ENCODE results near the gene IVNS1ABP.
"Not testable (repeated sequence)": the region's sequence is repeated elsewhere in the genome, so short reads cannot be mapped to it uniquely, and the experiment has no call there.

The IVNS1ABP gene

DNA sequence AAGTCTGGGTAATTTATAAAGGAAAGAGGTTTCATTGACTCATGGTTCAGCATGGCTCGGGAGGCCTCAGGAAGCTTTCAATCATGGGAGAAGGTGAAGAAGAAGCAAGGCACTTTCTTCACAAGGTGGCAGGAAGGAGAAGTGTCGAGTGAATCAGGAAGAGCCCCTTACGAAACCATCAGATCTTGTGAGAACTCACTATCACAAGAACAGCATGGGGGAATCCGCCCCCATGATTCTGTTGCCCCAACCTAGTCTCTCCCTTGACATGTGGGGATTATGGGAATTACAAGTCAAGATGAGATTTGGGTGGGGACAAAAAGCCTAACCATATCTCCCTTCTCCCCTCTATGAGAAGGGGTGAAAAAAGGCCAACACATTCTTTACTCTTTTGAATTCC, 11.2 kb upstream of the IVNS1ABP start:
- DNase-seq, result no peak

DNA sequence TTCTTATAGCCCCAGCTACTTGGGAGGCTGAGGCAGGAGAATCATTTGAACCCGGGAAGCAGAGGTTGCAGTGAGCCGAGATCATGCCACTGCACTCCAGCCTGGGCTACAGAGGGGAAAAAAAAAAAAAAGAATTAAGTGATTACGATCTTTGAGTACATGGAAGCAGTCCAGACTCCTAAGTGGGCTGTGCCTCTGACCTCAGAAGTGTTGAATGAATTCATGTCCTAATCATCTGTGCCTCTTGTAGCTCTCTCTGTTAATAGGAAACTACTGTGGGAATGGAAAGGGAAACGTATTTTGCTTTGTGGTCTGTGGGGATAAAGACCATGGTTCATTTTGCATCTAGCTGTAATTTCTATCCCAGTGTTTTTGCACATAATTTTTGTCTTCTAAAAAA, 8.4 kb upstream of the IVNS1ABP start:
- DNase-seq, result no peak

DNA sequence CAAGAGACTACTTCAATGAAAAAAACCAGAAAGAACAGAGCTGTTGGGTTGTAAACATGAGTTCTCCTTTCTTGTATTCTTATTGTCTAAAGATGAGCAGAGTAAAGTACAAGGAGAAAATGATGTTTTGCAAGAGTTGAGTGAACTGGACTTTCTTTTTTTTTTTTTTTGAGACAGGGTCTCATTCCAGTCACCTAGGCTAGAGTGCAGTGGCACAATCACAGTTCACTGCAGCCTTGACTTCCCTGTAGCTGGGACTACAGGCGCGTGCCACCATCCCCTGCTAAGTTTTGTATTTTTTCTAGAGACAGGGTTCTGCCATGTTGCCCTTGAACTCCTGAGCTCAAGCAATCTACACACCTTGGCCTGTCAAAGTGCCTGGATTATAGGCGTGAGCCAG, 7.1 kb upstream of the IVNS1ABP start:
- no peak for DNase-seq

DNA sequence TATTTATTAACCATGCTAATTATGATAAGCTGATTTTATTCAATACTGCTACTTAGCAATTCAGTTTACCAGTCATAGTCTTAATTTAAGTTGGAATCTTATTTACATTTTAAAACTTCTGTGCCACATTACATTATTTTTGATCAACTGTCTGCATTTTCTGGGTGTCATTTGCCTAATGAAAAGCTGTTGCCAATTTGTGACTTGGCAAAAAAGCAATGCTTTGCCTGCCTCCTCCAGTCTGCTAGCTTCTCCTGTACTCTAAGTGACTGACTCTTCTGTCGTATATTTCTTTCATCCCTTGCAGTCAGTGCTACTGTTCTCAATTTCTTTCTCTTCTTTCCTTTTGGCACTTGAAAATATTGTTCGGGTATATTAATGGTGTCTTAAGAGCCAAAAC, 5.6 kb upstream of the IVNS1ABP start:
- no peak for DNase-seq

DNA sequence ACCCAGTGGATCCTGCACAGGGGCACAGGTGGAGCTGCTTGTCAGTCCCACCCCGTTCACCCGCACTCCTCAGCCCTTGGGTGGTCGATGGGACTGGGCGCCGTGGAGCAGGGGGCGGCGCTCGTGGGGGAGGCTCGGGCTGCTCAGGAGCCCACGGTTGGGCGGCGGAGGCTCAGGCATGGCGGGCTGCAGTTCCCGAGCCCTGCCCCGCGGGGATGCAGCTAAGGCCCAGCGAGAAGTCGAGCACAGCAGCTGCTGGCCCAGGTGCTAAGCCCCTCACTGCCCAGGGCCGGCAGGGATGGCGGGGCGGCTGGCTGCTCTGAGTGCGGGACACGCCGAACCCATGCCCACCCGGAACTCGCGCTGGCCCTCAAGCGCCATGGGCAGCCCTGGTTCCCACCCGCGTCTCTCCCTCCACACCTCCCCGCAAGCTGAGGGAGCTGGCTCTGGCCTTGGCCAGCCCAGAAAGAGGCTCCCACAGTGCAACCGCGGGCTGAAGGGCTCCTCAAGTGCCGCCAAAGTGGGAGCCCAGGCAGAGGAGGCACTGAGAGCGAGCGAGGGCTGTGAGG, 4.7 kb upstream of the IVNS1ABP start:
- DNase-seq, result not testable (repeated sequence)

DNA sequence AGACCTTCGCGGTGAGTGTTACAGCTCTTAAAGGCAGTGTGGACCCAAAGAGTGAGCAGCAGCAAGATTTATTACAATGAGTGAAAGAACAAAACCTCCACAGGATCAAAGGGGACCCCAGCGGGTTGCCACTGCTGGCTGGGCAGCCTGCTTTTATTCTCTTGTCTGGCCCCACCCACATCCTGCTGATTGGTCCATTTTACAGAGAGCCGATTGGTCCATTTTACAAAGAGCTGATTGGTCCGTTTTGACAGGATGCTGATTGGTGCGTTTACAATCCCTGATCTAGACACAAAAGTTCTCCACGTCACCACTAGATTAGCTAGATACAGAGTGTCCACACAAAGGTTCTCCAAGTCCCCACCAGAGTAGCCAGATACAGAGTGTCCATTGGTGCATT, 4.1 kb upstream of the IVNS1ABP start:
- not testable (repeated sequence) for DNase-seq

DNA sequence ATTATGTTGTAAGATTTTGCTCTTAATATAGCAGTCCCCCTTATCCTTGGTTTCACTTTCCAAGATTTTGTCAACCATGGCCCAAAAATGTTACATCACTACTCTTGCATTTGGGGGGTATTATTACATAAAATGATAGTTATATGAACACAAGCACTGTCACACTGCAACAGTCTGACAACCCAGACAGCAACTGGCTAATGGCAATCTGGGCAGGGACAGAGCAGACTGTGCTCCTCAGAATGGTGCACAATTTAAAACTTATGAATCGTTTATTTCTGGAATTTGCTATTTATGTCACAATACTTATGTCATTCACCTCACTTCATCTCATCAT, 2.1 kb upstream of the IVNS1ABP start:
- no peak for DNase-seq

DNA sequence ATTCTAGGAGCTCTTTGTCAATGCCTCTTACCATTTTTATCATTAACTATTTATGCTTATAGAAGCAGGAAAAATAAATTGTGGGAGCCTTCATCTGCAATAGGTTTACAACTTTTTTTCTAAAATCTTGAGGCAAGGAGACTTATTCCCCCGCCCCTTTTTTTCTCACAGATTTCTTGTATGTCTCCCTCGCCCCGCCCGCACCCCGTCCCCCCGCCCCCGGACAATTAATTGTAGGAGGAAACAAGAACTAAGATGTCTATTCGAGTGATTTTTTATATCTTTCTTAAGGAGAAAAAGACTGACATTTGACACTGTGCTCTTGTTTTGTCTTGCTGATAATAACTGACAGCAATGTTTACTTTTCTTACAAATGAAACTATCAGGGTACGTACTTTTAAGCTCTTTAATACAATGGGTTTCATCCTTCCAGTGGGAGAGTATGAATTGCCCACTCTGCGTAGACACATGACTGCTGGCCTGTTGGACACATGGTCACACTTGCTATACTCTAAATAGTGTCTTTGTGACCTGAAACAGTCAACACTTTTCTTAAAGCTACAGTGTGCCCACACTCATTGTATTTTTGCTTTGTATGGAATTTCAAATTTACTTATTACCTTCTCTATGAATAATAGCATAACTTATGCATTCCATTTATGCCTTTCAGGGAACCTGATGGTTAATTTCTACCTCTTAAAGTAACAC, 1.5 kb upstream of the IVNS1ABP start:
- no peak for DNase-seq

DNA sequence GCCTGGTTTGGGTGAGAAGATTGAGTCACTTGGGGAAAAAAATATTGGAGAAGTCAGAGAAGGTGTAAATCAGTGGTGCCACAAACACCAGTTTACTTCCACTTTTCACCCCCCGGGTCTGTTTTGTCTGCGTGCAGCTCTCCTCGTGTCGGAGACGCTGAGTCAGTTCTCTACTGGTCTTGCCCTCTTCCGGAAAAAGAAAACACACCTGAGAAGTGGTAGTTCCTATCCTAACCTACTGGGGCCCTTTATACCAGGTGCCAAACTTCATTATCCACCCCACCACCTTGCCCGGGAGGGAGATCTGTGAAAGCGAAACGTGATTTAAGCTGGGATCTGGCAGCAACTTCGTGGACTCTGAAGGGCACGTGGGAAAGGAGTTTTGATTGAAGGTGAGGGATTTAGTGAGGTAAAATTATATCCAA, 855 bp upstream of the IVNS1ABP start:
- no peak for DNase-seq

DNA sequence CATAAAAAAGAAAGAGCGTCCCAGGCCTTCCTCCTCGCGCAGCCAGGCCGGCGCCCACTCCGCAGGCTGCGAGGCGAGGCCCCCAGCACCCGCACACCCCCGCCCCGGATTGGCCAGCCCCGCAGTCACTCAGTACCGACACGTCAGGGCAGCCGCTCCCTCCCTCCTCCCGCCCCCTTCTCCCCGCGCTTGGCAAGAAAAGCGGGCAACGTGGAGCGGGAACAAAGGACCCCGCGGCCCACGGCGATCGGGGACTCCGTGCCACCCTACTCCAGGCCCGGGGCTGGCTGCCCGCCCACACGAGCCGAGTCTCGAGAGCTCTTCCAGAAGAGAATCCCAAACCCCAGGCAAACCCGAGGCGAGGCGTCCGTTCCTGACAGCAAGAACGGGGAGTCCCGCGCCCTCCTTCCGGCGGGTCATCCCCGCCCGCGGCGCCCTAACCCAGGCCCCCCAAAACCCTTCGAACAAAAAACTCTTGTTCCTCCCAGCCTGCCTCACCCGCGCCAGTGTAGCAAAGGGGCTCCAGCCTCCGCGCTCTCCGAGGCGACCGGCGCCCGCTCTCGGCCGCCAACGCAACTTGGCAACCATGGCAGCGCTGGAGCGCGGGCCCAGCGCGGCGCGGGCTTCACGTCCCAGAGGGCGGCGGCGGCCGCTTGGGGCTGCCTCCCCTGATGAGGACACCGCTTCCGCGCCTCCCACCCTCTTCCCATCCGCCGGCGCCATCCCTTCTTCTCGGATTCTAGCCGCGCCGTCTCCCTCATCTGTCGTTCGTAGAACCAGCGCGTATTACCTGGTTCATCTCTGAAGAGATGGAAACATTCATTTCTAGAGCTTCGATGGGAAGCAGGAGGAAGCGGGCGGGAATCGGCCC, 645 bp downstream of the IVNS1ABP start:
- DNase-seq, result peak; percentile 90

DNA sequence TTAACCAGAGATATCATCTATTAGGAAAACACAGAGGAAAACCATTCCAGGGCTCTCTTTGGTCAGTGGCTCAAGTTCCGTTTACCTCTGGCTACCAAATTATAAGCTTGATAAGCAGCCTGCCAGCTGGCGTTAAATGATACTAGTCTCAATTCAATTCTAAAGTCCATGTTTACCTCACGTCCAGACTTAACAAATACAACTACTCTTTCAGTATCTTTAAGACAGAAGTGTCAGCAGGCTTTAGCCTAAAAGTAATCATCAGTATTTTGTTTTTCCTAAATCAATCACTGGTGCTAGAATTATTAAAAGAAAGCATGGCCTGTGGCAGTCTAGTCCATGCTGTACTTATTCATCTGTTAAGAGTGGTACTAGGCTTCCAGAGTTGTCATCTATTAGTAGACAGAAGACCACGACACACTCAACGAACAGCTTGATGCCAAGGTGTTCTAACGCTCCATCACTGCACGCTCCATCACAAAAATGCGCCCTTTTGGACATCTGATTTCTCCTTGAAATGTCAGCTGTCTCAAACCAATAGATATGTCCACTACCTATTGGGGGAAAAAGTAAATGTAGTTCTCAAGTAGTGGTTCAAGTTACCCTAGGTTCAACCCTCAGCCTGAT, 1.5 kb downstream of the IVNS1ABP start:
- no peak for DNase-seq

DNA sequence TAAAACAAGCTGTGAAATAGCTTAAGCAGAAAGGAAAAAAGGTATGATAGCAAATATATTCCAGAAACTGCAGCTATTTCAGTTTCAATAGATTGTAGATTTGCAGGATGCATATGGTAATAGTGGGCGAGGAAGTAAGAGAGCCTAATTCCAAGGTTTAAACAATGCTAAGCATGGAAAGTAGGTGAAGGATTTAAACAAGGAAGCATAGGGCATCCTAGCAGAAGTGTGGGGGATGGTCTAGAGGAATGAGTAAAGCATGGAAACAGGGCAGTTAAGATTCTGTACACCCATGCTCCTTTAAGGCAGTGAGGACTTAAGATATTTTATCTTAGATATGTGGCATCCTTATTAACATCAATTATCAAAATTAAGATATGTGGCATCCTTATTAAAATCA, 2.6 kb downstream of the IVNS1ABP start:
- no peak for DNase-seq

DNA sequence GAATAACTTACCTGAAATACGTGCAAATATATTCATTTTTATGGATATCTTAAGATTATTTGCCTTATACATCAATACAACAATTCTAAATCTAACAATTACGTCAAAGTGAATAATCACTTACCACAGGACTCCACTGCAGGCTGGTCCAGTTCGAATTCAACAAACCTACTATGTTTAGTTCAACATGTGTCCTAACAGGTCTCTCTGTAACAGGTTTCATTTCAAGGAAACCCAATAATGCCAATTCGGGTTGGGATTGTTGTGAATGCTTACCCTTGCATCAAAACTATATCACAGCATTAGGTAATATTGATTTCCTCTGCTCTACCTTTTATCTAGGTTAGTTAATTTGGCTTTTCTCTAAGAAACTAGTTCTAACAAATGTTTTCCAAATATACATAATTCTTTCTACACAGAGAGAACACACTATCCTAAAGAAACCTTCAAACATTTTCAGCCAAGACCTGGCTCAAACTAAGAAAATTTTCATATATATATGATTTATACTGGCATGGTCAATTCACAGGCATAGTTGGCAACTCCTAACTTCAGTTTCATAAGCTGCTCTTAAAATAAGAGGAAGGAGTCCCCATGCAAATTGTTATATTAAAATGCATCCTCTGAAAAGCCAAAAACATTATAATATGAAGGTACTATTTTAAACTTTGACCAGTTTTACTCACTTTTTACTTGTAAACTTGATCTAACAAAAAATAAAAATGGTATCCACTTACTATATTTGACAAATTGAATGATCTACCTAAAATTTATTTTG, 4.5 kb downstream of the IVNS1ABP start:
- no peak for DNase-seq

DNA sequence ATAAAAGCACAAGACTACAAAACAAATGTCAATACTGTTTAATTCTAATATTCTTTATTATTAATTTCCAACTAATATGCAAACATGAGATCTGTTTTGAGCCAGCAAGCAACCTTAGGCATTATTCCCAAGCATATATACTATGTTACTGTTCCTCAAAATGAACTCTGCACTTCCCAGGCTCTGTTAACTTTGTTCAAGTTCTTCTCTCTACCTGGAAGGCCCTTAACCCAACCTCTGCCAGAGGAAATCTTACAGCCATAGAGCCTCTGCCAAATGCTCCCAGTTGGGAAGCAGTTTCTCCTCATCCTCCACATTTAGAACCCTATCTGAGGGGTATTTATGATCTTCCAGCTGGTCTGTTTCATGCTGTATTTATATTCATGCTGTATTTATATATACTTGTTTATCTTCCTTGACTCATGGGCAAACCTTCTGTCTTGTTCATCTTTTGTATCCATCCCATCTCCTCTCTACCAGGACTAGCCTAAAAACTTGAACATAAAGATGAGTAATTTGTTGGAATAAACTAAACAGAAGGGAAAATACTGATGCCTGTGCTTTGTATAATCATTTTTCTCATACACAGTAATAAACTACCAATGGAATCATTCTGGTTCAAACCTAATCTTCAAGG, 5.3 kb downstream of the IVNS1ABP start:
- no peak for DNase-seq

DNA sequence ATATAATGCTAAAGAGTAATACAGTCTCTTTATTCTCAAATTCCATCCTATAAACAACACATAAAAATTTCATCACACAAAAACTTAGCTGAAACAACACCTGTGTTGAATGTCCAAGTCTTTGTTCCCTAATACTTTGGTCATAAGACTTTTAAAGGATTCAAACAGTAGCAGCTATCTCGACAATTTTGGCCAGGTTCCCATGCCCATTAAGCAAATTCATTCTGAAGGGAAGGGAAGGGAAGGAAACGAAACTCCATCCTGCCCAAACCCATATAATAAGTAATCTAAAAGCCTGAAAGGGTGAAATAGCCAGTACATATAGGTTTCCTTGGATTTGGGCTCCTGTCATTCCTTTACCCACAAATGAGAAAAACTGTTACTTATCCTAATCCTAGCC, 7.5 kb downstream of the IVNS1ABP start:
- no peak for DNase-seq

DNA sequence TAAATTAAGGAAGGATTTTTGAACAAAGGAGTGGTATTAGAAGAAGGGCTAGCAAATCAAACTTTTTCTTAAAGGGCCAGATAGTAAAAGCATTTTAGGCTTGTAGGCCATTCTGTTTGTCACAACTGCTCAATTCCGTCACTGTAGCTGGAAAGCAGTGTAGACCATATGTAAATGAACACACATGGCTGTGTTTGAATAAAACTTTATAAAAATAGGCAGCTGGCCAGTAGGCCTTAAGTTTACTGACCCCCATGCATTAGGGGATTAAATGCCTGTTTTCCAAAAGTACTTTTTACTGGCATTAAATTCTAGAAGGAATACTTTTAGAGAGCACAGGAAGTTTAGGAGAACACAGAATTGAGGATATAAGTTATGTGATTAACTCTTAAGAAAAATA, 8.9 kb downstream of the IVNS1ABP start:
- no peak for DNase-seq

DNA sequence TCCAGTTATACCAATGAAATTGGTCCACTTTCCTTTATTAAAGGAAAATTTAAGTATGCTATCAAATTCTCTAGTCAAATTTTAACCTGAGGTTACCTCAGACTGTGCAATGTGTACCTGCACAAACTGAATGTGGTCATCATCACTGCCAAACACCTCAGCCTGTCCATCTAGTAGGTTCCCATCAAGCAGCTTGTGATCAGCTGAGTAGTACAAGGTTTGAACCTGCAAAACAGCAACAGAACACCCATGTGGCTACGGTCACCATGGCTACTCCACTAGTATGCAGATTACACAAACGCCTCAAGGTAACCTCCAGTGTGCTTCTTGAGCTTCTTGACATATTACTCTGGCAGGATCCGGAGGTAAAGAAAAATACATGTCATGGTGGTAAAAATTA, 11.6 kb downstream of the IVNS1ABP start:
- no peak for DNase-seq

DNA sequence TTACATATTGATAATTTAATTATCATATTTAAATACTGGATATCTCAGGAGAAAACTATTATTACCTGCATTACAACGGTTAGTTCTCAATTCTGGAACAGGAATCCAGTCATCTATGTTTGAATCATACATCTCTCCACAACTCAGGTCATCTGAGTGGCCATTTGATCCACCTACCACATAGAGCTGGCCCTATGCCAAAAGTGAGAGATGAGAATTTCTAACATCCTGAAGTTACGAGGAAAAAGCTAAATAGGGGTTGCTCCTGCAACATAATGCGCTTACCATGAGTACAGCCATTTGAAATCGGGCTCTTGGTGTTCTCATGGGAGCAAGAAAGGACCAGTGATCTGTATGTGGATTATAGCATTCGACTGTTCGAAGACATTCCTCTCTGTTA, 16.9 kb downstream of the IVNS1ABP start:
- no peak for DNase-seq

DNA sequence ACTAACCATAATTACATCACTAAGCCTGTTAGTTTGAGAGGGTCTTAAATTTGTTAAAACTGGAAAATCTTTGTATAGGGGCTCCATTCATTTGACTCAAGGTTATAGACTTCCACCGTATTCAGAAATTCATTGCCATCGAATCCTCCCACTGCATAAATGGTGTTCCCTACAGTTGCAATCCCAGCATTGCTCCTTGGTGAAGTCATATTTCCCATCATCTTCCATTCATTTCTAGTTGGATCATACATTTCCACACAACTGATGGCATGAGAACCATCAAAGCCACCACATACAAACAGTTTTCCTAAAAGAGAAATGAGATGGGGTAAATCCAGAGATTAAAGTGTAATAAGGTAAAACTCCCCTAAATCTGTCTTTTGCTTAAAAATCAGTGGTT, 19.1 kb downstream of the IVNS1ABP start:
- no peak for DNase-seq

DNA sequence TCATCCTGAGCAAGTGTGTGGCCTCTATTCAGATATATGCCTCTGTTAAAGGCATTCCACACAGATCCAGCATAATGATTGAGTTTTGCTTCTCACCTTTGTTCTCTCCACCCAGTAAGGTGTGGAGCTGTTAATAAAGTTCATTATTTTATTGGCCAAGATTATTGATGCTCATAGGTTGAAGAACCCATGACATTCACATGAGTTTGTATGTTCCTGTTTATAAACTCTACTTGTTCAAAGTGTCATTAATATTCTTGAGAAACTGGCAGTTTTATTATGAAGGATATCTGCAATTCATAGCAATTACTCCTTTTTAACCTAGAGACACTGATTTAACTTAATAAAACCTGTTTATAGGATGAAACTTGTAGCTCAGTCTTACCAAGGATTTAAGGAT, 22.0 kb downstream of the IVNS1ABP start:
- DNase-seq, result no peak

DNA sequence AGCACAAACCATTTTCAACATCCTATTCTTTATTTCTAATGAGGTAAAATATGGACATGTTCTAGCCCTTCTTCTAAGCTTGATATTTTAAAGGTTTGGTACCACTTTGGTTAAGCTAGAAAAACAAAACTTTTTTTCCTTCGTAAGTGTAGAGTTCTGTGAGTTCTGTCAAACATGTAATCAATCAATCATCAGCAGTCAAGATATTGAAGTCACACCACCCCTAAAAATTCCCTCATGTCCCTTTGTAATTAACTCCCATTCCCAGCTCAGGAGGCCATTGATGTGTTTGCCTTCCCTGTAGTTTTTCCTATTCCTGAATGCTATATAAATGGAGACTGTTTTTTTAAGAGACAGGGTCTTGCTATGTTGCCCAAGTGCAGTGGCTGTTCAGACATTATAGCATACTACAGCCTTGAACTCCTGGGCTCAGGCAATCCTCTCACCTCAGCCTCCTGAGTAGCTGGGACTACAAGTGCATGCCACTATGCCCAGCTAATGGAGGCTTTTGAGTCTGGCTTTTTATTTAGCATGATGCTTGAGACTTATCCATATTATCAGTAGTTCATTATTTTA, 23.0 kb downstream of the IVNS1ABP start:
- DNase-seq, result no peak

DNA sequence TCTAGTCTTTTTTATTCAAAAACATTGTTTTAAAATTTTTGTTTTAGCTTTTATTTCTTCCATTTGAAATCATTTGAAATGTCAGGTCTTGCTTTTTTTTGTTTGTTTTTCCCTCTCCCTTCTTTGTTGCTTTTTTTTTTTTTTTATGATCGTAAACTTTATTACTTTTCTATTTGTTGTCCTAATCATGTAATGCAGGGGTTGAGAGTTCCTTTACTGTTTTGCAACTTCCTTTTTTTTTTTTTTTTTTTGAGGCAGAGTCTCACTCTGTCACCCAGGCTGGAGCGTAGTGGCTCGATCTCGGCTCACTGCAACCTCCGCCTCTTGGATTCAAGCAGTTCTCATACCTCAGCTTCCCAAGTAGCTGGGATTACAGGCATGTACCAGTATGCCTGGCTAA, 24.8 kb downstream of the IVNS1ABP start:
- DNase-seq, result no peak
